Activated CD4-positive, alpha-beta T cell treated with anti-CD3 and anti-CD28 coated beads, Interleukin-2, amount 10 ng/mL, durations not matched to agents 7 days and 5 days (primary cell): ENCODE results near the gene CDH4. TPM values are rescaled to one million over a fixed set of nuclear protein-coding genes. Genes with fewer than 3 reads are reported as not detected.

Source experiments
- CTCF ChIA-PET: fragments of 350-600 bp; sonication (Branson Sonifier 250); formaldehyde crosslinking; loops from one replicate; lab custom pipeline; 2021; ENCODE audit warnings: antibody characterized with exemption; lab: Charles Lee
- POLR2A ChIA-PET: fragments of 350-600 bp; sonication (Branson Sonifier 250); formaldehyde crosslinking; loops from one replicate; lab custom pipeline; 2021; ENCODE audit warnings: antibody characterized with exemption; lab: Charles Lee
- DNase-seq: peaks from one replicate; pipeline ENCODE4 v3.0.0-alpha.2; 2020
- H3K27ac Mint-ChIP-seq: one replicate; pipeline ENCODE4 v1.8.0; 2021; ENCODE audit warnings: mild to moderate bottlenecking, moderate library complexity, mixed read lengths
- H3K27me3 Mint-ChIP-seq: one replicate; pipeline ENCODE4 v1.8.0; 2021; ENCODE audit warnings: mixed read lengths
- H3K36me3 Mint-ChIP-seq: one replicate; pipeline ENCODE4 v1.8.0; 2021; ENCODE audit warnings: low read depth, mixed read lengths
- H3K4me1 Mint-ChIP-seq: one replicate; pipeline ENCODE4 v1.8.0; 2021; ENCODE audit warnings: mixed read lengths
- H3K4me3 Mint-ChIP-seq: one replicate; pipeline ENCODE4 v1.8.0; 2021; ENCODE audit warnings: mild to moderate bottlenecking, moderate library complexity, mixed read lengths
- H3K9me3 Mint-ChIP-seq: one replicate; pipeline ENCODE4 v1.8.0; 2021; ENCODE audit warnings: mixed read lengths
- total RNA-seq, 2 experiments: library from RNA; stranded (reverse); gene quantifications; one replicate each; pipeline ENCODE4 v1.2.3, GENCODE V29; 2021

Gene CDH4
- total RNA-seq, 2 experiments from 2014 or later, result not detected

DNA sequence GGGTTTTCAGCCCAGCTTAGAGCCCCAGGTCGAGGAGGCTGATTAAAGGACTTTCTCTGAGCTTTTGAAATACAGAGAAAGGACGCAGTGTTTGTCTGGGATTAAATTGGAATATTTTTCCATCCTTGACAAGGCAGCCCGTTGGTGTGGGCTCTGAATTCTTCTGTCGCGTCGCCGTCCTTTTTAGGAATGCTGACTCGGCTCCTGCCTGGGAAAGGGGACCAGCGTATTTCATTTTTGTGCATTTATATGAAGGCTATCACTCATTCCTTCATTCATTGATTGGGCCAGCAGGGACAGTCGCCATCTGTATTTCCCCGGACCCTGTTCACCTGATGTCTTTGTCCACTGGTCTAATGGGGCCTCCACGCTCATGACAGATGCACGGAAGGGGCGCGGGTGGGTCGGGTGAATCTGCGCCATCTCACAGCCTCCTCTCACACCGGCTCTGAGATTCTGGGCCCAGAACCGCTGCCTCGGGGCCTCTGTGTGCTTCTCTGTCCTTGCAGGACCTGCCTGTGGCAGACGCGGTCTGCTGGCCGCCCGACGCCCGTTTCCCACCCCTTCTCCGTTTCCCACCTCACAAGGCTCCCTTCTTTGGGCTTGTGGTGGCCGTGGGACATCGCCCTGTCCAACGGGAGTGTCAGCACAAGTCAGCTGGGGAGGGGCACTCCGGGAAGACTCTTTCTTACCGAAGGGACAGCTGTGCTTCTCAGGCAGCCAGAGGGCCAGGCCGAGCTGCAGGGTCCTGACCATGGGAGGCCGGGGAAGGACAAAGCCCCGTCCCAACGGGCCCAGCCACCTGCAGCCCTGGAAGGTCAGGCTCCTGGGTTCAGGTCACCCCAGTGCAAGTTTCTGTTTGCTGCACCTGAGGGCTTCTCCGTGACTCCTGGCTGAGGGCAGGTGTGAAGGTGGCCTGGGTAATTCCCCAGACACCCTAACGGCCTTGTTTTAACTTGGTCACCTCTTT is 656.3 kb downstream of the CDH4 start:
- Mint-ChIP-seq H3K36me3 (no peaks in the 10 kb centered on the region), H3K27ac (no peak overlapping the region), H3K27me3 (no peaks in the 10 kb centered on the region), H3K4me3 (no peak overlapping the region), H3K9me3 (no peaks in the 10 kb centered on the region), H3K4me1 (peaks cover 7% of the 10 kb centered on the region)
- no peak for DNase-seq
- CTCF ChIA-PET, result interaction anchor here (0.8 kb wide), 1 partner anchor 14 kb away, joined by 4 read pairs; no protein-coding TSS in a partner anchor
- POLR2A ChIA-PET, result no interaction called here

- Mint-ChIP-seq H3K27me3 (no peaks in the 10 kb centered on the region), H3K9me3 (no peaks in the 10 kb centered on the region), H3K4me1 (peaks cover 7% of the 10 kb centered on the region), H3K4me3 (no peak overlapping the region), H3K36me3 (no peaks in the 10 kb centered on the region), H3K27ac (no peak overlapping the region)
- ChIA-PET POLR2A (no interaction called here), CTCF (no interaction called here)
- DNase-seq, result no peak
Measured at GRCh38 chr20:61909028-61909427, 657.0 kb downstream of the CDH4 start.

DNA sequence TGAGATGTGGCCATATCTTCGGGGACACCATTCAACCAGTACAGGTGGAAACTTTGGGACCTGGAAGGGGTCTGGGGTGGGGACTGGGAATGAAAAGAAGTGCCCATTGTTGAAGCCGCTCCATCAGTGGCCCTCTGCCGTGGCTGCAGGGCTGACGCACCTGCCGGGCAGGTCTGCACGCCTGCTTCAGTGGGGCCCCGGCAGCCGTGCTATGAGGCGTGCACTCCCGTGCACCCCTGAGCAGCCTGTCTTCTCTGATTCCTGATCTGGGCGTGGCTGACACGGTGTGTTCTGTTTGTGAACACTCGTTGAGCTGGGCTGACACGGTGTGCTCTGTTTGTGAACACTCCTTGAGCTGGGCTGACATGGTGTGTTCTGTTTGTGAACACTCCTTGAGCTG is 657.8 kb downstream of the CDH4 start:
- CTCF ChIA-PET, result no interaction called here
- POLR2A ChIA-PET, result no interaction called here

DNA sequence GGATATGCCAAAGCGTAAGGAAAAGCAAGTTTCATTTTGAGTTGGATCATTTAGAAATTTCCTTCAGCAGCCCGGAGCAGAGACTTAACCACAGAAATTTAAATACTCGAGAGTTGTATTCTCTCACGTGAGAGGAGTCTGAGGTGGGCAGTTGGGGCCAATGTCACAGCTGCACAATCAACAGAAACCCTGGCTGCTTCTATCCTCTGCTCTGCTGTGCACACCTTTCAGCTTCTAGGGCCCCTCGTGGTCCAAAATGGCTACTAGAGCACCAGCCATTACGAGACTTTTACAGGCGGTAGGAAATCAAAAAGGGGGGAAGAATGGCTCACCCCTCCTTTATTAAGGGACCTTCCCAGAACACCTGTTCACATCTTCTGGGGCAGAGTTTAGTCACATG is 659.8 kb downstream of the CDH4 start:
- H3K36me3 Mint-ChIP-seq, result no peaks in the 10 kb centered on the region
- ChIA-PET CTCF (no interaction called here), POLR2A (no interaction called here)
- no peaks in the 10 kb centered on the region for H3K27me3 Mint-ChIP-seq
- no peak overlapping the region for H3K4me3 Mint-ChIP-seq
- no peak for DNase-seq
- H3K27ac Mint-ChIP-seq, result no peak overlapping the region
- peaks cover 7% of the 10 kb centered on the region for H3K4me1 Mint-ChIP-seq
- no peaks in the 10 kb centered on the region for H3K9me3 Mint-ChIP-seq

More for the DNA sequence above, 657.8 kb downstream of the CDH4 start:
- DNase-seq, result no peak
- no peaks in the 10 kb centered on the region for H3K27me3 Mint-ChIP-seq
- peaks cover 7% of the 10 kb centered on the region for H3K4me1 Mint-ChIP-seq
- no peak overlapping the region for H3K4me3 Mint-ChIP-seq
- H3K9me3 Mint-ChIP-seq, result no peaks in the 10 kb centered on the region
- H3K27ac Mint-ChIP-seq, result no peak overlapping the region
- no peaks in the 10 kb centered on the region for H3K36me3 Mint-ChIP-seq

- Mint-ChIP-seq H3K9me3 (no peaks in the 10 kb centered on the region), H3K27ac (no peak overlapping the region), H3K4me1 (peaks cover 7% of the 10 kb centered on the region), H3K4me3 (no peak overlapping the region), H3K36me3 (no peaks in the 10 kb centered on the region), H3K27me3 (no peaks in the 10 kb centered on the region)
- POLR2A ChIA-PET, result no interaction called here
- CTCF ChIA-PET, result no interaction called here
- no peak for DNase-seq
Measured at GRCh38 chr20:61912665-61913422, 660.8 kb downstream of the CDH4 start.

DNA sequence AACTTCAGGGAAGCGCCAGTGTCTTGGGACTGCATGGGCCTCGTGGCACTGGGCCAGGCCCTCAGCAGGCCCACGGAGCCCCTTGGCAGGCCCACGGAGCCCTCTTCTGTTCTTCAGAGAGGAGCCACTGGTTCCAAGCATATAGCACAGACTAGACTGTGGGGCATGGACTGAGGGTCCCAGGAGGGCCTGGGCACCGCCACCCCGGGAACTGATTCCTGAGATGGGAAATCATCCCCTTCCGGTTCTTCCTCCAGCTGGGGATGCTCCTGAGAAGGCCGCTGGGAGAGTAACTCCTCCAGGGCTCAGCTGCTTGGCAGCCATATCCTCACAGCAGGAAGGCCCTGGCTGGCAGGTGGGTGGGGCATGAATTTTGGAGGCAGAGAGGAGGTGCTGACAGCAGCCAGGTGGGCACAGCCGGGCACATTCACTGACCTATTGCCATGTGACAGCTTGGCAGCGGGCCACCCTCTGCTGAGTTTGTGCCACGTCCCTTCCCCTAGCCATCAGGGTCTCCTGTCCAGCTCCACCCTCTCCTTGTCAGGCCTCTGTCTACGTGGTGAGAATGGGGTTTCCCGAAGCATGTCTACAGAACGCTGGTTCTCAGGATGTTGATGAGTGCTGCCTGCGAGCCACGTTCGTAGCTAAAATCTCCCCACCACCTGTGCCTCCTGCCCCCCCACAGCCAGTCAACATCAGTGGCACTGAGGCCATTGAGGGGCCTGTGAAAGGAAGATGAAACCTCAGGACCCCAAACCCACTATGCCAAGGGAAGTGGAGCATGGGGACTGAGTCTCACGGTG is 661.6 kb downstream of the CDH4 start:
- Mint-ChIP-seq H3K4me1 (peaks cover 7% of the 10 kb centered on the region), H3K27me3 (no peaks in the 10 kb centered on the region), H3K4me3 (no peak overlapping the region), H3K9me3 (no peaks in the 10 kb centered on the region), H3K36me3 (no peaks in the 10 kb centered on the region), H3K27ac (no peak overlapping the region)
- DNase-seq, result no peak
- ChIA-PET POLR2A (no interaction called here), CTCF (no interaction called here)

GRCh38 chr20:61915101-61915500 is 663.0 kb downstream of the CDH4 start:
- H3K9me3 Mint-ChIP-seq, result no peaks in the 10 kb centered on the region
- H3K27ac Mint-ChIP-seq, result no peak overlapping the region
- ChIA-PET POLR2A (no interaction called here), CTCF (no interaction called here)
- peaks cover 7% of the 10 kb centered on the region for H3K4me1 Mint-ChIP-seq
- no peak overlapping the region for H3K4me3 Mint-ChIP-seq
- no peak for DNase-seq
- no peaks in the 10 kb centered on the region for H3K27me3 Mint-ChIP-seq
- no peaks in the 10 kb centered on the region for H3K36me3 Mint-ChIP-seq

- DNase-seq, result no peak
Measured at GRCh38 chr20:61916318-61916891, 664.3 kb downstream of the CDH4 start.

DNA sequence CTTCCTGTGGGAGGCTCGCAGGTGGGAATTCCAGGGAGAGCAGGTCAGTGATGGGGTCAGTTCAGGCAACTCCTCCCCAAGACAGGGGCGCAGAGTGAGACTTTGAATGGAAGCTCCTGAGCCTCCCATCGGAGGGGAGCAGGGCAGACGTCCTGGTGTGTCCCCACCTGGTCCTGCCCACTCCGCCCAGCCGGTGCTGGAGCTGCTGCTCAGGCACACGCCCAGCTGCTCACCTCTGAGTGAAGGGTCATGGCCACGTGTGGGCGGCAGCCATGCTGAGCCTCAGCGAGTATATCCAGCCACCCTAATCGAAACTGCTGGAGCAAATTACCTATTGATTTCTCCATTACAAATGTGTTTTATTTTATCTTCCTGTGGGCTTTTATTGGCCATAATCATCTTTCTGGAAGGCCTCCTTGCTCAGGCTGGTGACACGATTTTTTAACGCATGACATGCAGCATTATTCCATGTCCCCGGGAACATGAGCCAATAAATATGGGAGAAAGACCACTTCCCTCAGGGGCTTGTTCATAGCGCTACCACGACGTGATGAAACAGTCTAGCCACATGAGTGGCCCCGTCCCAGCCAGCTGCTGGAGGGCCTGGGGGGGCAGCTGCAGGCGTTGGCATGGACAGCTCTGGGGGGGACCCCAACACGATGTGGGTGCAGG is 665.5 kb downstream of the CDH4 start:
- ChIA-PET CTCF (interaction anchor here (0.6 kb wide), 1 partner anchor 177 kb away, joined by 3 read pairs; no protein-coding TSS in a partner anchor), POLR2A (no interaction called here)
- Mint-ChIP-seq H3K9me3 (peaks cover 3% of the 10 kb centered on the region), H3K27ac (no peak overlapping the region), H3K36me3 (no peaks in the 10 kb centered on the region), H3K27me3 (no peaks in the 10 kb centered on the region), H3K4me3 (no peak overlapping the region), H3K4me1 (peaks cover 7% of the 10 kb centered on the region)
- DNase-seq, result no peak

More at GRCh38 chr20:61916318-61916891, 664.3 kb downstream of the CDH4 start:
- H3K36me3 Mint-ChIP-seq, result no peaks in the 10 kb centered on the region
- no peak overlapping the region for H3K4me3 Mint-ChIP-seq
- H3K9me3 Mint-ChIP-seq, result no peaks in the 10 kb centered on the region
- POLR2A ChIA-PET, result no interaction called here
- H3K27me3 Mint-ChIP-seq, result no peaks in the 10 kb centered on the region
- H3K4me1 Mint-ChIP-seq, result peaks cover 7% of the 10 kb centered on the region
- H3K27ac Mint-ChIP-seq, result no peak overlapping the region
- CTCF ChIA-PET, result no interaction called here

GRCh38 chr20:61918548-61918947 is 666.5 kb downstream of the CDH4 start:
- H3K4me3 Mint-ChIP-seq, result no peak overlapping the region
- no peaks in the 10 kb centered on the region for H3K27me3 Mint-ChIP-seq
- H3K36me3 Mint-ChIP-seq, result no peaks in the 10 kb centered on the region
- H3K27ac Mint-ChIP-seq, result no peak overlapping the region
- CTCF ChIA-PET, result no interaction called here
- POLR2A ChIA-PET, result no interaction called here
- no peaks in the 10 kb centered on the region for H3K4me1 Mint-ChIP-seq
- no peak for DNase-seq
- peaks cover 3% of the 10 kb centered on the region for H3K9me3 Mint-ChIP-seq

GRCh38 chr20:61919239-61919638 is 667.2 kb downstream of the CDH4 start:
- Mint-ChIP-seq H3K4me1 (no peaks in the 10 kb centered on the region), H3K27ac (no peak overlapping the region), H3K36me3 (no peaks in the 10 kb centered on the region), H3K4me3 (no peak overlapping the region), H3K27me3 (no peaks in the 10 kb centered on the region), H3K9me3 (peaks cover 3% of the 10 kb centered on the region)
- DNase-seq, result no peak
- ChIA-PET POLR2A (no interaction called here), CTCF (no interaction called here)
